GM08714 (cell line): ENCODE measurements around the gene ESPNL.
"Not testable (repeated sequence)": the region's sequence is repeated elsewhere in the genome, so short reads cannot be mapped to it uniquely, and the experiment has no call there.

ENCODE experiments used
- H3K4me3 ChIP-seq: fragments of 200-500 bp; sonication (Bioruptor generic); 2 replicates; pipeline ENCODE4 v1.5.1; 2014; ENCODE audit warnings: mild to moderate bottlenecking, low read length, inconsistent platforms
- ZNF274 ChIP-seq: IDR thresholded peaks from 2 replicates; pipeline ENCODE4 v1.6.1; 2012; ENCODE audit warnings: mild to moderate bottlenecking, low read depth, low read length

ESPNL gene

DNA sequence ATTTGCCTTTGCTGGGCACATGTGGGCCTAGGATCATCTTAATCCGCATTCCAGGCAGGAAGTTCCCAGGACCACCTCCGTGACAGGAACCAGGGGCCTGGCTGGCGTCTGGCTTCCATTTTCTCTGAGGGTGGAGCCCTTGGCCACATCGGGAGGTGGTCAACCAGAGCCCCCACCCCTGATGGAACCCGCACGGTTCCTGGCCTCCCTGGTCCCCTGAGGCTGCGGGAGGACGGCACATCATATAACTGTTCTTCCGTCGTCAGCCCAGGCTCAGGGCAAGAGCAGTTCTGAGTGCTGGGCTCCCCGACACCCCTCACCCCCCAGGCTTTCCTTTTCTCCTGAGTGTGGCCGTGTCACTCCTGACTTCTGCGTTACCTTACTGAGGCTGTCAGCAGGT, 13.5 kb downstream of the ESPNL start:
- no peak overlapping the region for H3K4me3 ChIP-seq
- TF ChIP-seq ZNF274: no peak

DNA sequence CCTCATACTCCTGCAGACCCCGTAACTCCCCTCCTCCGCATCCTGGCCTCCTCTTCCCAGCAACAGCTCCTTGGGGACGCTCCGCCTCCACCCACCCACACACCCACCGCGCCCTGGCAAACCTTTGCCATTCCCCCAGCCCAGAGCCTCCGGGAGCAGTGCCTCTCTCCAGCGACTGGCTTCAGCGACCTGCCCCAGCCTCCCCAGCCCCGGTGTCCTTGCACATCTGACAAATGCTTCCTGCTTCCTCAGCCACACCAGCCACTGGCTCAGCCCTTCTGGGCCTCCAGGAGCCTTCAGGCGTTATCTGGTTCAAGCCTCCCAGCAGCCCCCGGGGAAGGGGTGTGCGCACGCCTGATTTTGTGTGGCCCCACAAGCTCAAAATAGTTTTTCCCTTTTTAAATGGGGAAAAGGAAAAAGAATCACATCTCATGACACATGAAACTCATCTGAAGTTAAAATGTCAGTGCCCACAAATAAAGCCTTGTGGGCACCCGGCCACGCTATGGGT, 14.2 kb downstream of the ESPNL start:
- TF ChIP-seq ZNF274: no peak
- H3K4me3 ChIP-seq: no peak overlapping the region

DNA sequence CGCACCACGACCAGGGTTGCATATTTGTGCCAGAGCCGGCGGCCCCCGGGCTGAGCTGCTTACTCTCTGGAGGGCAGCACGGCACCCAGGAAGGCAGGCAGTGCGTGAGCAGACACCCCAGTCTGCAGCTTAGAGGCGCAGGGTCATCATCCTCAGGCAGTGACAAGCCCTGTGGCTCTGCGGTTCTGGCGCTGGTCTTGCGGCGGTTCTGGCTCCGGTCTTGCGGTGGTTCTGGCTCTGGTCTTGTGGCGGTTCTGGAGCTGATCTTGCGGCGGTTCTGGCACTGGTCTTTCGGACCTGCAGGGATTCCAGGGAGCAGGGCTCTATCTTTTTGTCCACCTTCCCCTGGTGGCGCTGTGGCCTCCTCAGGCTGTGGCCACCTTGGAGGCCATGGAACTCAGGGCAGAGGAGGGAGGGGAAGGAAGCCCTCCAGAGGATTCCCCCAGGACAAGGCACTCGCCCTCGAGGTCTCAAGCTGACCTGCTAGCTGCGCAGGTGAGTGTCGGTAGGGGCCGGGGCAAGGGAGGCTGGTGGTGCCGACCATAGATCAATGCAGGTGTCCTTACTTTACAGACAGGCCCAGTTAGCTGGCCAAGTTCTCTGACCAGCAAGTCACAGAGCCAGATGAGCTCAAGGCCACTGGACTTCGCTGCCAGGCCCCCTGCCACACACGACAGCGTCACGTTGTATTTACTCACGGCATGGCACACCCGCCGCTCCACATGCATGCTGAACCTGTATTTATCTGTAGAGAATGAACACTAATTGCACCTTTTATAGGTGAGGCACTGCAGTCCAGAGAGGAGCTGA, 14.9 kb downstream of the ESPNL start:
- H3K4me3 ChIP-seq: no peak overlapping the region
- no peak for TF ChIP-seq ZNF274

DNA sequence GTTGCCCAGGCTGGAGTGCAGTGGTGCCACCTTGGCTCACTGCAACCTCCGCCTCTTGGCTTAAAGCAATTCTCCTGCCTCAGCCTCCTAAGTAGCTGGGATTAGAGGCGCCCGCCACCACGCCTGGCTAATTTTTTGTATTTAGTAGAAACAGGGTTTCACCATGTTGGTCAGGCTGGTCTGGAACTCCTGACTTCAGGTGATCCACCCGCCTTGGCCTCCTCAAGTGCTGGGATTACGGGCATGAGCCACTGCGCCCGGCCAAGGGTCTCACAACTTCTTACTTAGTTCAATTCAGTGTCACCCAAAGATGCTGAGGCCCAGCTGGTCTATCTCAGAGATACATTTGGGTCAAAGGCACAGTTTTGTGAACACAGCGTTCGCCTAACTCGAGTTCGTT, 15.6 kb downstream of the ESPNL start:
- H3K4me3 ChIP-seq: not testable (repeated sequence)

DNA sequence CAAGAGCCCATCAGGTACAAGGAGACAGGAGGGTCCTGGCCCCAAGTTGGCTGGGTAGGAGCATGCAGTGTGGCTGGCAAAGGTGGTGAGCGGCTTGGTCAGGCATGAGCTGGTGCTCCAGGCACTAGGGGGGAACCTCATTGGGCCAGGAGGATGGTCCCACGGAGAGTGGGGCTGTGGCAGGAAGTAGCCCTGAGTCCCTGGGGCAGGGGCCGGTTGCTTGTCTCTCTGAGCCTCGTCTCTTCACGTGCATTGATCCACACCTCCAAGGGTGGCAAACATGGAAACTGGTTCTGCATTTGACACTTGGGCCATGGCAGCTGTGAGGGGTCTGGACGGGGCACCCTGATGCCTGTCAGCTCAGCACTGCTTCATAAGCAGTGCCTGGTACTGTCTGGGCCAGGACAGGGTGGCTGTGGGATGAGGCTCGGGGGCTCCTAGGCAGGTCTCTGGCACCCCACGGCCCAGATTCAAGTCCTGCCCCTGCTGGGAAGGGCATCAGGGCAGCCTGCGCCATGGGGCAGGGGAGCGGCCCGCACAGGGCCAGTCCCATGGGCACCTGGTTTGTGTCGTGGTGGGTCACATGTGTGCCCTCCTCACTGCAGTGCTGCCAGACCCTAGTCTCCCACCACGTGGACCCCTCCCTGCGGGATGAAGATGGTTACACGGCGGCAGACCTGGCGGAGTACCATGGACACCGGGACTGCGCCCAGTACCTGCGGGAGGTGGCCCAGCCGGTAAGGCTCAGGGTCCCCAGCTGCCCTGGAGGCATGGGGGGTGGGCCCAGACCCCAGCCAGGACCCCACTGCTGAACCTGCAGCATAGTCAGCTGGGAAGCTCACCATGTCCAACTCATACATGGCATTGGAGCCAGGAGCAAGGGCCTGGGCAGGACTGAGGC, 16.4 kb downstream of the ESPNL start:
- TF ChIP-seq ZNF274: no peak
- H3K4me3 ChIP-seq: no peak overlapping the region

DNA sequence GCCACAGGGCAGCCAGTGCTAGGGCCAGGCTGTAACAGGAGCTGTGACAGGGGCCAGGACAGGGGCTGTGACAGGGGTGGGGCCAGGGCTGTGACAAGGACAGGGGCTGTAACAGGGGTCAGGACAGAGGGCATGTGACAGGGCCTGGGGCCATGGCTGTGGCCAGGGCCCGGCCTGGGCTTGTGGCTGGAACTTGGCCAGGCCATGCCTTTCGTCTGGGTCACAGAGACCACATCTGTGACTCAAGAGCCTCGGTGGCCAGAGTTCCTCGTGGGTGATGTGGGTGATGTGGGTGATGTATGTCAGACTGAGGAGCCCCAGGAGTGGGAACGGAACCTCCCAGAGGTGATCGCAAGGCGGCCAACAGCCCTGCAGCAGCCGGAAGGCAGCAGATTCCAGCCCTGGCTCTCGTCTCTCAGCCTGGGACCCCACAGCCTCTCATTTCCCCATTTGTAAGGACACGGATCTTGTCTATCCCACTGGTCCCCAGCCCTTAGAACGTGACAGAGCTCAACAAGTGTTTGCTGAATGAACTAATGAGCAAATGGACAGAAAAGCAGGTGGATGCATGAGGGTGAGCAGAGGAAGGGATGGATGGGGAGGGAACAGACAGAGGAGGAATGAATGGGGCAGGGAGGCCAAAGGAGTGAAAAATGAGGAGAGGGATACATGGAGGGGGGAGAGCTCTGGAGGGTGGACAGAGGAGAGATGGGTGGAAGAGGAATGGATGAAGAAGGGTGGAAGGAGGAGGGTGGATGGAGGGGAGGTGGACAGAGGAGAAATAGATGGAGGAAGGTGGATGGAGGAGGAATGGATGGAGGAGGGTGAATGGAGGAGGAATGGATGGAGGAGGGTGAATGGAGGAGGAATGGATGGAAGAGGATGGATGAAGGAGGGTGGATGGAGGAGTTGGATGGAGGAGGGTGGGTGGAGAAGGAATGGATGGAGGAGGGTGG, 17.3 kb downstream of the ESPNL start:
- TF ChIP-seq ZNF274: no peak
- H3K4me3 ChIP-seq: no peak overlapping the region

DNA sequence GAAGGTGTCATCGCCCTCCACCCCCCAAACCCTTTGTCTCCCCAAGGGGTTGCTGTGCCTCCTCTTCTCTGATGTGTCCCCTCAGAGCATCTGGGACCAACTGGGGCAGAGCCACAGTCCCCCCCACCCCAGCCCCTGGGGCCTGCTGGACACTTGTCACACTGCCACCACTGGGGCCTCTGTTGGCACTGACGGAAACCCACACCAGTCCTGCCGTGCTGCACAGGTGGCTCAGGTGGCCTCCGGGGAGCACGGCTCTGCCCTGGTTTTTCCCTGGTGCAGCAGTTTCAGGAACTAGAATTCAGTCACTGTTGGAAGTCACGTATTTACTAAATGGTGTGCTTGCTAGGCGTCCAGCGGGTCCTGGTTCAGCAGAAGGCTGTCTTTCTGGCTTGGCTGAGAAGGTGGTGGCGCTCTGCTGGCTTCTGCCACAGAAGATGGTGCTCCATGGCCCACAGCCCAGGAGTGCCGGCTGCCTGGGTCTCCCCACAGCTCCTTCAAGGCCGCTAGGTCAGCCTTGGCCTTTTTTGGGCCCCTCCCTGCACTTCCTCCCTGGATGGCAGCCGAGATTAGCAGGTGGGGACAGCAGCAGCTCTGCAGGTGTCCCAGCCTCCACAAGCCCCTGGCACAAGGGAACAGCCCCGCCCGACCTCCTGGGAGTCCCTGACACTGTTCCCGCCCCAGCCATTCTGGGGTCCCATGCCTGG, 19.8 kb downstream of the ESPNL start:
- H3K4me3 ChIP-seq: no peak overlapping the region
- no peak for TF ChIP-seq ZNF274

DNA sequence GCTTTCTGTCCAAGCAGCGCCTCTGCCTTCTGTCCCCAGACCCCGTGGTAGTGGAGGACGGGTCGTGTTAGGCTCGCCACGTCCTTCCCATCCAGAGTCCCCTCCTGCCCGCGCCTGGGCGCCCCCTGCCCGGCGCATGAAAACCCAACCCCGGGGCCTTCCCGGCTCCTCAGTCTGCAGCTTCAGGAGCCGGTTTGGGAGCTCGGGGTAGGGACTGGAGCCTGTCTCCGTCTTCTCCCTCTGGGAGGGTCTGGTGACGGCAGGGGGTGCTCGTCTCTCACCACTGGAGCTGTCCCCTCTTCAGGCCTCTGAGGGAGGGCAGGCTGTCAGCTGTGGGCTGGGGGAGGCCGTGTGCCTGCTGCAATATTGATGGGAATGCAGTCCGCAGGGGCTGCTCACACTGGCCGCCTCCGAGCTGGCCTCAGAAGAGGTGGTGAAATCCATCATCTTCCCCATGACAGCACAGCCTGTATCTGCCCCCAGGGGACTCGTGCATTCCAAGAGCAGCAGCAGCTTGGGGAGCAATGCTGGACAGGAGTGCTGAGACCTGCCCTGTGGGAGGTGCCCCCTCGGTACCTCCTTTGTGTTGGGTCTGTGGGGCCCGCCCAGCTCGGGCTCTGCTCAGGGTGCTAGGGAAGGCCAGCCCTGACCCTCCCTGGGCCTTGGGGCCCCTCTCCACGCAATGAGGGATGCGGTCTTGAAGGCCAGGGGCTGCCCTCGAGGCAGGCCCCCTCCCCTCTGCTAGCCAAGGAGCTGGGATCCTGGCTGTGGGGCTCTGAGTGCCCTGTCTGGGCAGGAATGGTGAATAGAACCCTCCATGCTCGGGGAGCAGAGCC, 20.5 kb downstream of the ESPNL start:
- no peak overlapping the region for H3K4me3 ChIP-seq
- no peak for TF ChIP-seq ZNF274

DNA sequence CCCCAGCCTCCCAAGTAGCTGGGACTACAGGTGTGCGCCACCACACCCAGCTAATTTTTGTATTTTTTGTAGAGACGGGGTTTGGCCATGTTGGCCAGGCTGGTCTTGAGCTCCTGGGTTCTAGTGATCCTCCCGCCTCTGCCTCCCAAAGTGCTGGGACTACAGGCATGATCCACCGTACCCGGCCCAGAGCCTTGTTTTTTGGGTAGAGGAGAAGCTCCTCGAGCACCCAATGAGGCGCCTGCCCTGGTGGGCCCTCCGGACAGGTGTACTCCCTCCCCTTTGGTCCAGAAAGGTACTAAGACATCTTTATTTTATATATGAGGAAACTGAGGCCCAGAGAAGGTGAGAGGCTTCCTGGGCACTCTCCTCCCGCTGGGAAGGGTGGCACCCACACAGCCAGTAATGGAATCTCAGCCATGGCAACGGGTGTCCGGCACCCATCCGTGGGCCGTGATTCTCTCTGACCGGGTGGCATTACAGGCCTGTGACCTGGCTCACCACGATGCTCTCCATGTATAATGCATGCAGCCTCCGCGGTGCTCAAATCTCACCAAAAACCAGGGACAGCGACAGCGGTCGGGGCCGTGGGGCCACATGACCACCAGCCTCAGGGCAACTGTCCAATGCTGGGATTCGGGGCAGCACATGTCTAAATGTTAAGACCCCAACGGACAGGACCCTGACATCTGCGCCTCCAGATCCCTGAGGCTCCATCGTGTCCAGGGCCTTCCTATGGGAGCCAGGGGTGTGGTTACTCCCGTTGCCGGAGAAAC, 21.6 kb downstream of the ESPNL start:
- TF ChIP-seq ZNF274: no peak
- no peak overlapping the region for H3K4me3 ChIP-seq

DNA sequence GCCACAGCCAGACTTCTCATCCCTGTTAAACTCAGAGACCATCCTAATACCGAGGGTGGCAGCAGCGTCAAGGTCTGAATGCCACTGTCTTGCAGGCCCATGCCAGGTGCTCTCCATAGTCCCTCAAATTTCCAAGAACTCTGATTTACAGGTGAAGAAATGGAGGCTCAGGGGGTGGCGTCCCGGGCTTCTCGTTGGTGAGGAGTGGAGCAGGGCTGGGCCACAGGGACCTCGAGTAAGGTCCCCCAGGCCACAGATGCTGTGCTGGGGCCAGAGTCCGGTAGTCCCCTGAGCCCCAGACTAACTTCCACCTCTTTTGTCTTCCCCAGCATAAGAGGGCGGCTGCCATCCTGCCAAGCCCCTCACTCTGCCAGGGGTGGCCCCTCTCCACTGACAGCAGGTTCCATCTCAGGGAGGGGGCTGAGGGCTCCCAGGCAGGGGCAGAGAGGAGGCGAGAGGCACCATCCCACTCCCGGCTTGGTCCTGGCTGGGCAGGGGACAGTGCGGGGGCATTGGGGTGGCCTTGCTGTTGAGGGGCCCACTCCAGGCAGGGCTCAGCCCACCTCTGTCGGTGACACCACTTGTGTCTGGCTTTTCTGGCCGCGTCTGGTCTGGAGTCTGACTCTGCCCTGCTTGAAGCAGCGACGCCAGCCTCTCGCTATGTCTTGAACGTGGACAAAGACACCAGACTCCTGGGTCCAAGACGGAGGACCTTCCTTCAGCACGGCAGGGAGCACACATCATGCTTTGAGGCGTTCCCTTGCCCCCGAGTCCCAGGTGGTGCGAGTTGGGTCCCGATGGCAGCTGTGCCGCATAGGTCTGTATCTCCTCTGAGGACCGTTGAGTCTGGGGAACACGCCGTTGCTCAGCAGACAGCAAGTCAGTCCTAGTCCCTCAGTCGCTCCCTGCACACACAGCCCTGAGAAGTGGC, 22.4 kb downstream of the ESPNL start:
- no peak for TF ChIP-seq ZNF274
- H3K4me3 ChIP-seq: no peak overlapping the region
